Muscle layer of duodenum (tissue), 2 donors: Measurements from ENCODE around the gene STRN.
"Not testable (repeated sequence)": the region's sequence is repeated elsewhere in the genome, so short reads cannot be mapped to it uniquely, and the experiment has no call there.

Source experiments
- H3K27ac ChIP-seq: one replicate; pipeline ENCODE4 v1.7.0; 2013; ENCODE audit warnings: mild to moderate bottlenecking, low read length
- H3K27me3 ChIP-seq: one replicate; pipeline ENCODE4 v1.7.0; 2013; ENCODE audit warnings: low read depth, mild to moderate bottlenecking, control low read depth, low read length
- H3K36me3 ChIP-seq, 2 donors: one replicate each; pipeline ENCODE4 v1.7.0; 2013; ENCODE audit warnings: low read length in 2 of 2, control low read depth in 1 of 2, mild to moderate bottlenecking in 1 of 2; ENCODE audit not compliant: insufficient read depth in 2 of 2, control insufficient read depth in 1 of 2
- H3K4me1 ChIP-seq, 2 donors: one replicate each; pipeline ENCODE4 v1.7.0; 2013; ENCODE audit warnings: low read length in 2 of 2, mild to moderate bottlenecking in 2 of 2, control low read depth in 1 of 2, moderate library complexity in 1 of 2; ENCODE audit not compliant: insufficient read depth in 2 of 2, control insufficient read depth in 1 of 2
- H3K4me3 ChIP-seq, 2 donors: one replicate each; pipeline ENCODE4 v1.7.0; 2013; ENCODE audit warnings: low read length in 2 of 2, low read depth in 1 of 2, mild to moderate bottlenecking in 1 of 2
- H3K9me3 ChIP-seq, 2 donors: one replicate each; pipeline ENCODE4 v1.7.0; 2013; ENCODE audit warnings: low read length in 2 of 2, control low read depth in 1 of 2, mild to moderate bottlenecking in 1 of 2; ENCODE audit not compliant: control insufficient read depth in 1 of 2
- donor health status: healthy.

The STRN gene

GRCh38 chr2:36981911-36982310, 15.6 kb upstream of the STRN start:
- H3K27me3 ChIP-seq: no peaks in the 10 kb centered on the region
- H3K27ac ChIP-seq: no peak overlapping the region
- peaks cover 0 to 16% of the 10 kb centered on the region in 2 donors for H3K36me3 ChIP-seq
- no peak overlapping the region for H3K4me3 ChIP-seq
- peaks cover 0 to 3% of the 10 kb centered on the region in 2 donors for H3K9me3 ChIP-seq
- H3K4me1 ChIP-seq: no peaks in the 10 kb centered on the region

- peaks cover 0 to 15% of the 10 kb centered on the region in 2 donors for H3K36me3 ChIP-seq
- not testable (repeated sequence) for H3K27ac ChIP-seq, H3K4me1 ChIP-seq, H3K27me3 ChIP-seq, H3K4me3 ChIP-seq, H3K9me3 ChIP-seq
Observed at GRCh38 chr2:36979007-36979406, 12.7 kb upstream of the STRN start.

GRCh38 chr2:36976065-36976464, 9.7 kb upstream of the STRN start:
- Histone ChIP-seq H3K4me3 (no peak overlapping the region), H3K27me3 (no peaks in the 10 kb centered on the region), H3K27ac (no peak overlapping the region), H3K9me3 (peaks cover 0 to 3% of the 10 kb centered on the region in 2 donors), H3K36me3 (peaks cover 0 to 11% of the 10 kb centered on the region in 2 donors), H3K4me1 (no peaks in the 10 kb centered on the region)

GRCh38 chr2:36975306-36975705, 9.0 kb upstream of the STRN start:
- H3K27me3 ChIP-seq: no peaks in the 10 kb centered on the region
- no peak overlapping the region for H3K27ac ChIP-seq
- no peaks in the 10 kb centered on the region for H3K4me1 ChIP-seq
- H3K9me3 ChIP-seq: peaks cover 0 to 3% of the 10 kb centered on the region in 2 donors
- peaks cover 0 to 11% of the 10 kb centered on the region in 2 donors for H3K36me3 ChIP-seq
- H3K4me3 ChIP-seq: no peak overlapping the region

GRCh38 chr2:36973320-36973719, 7.0 kb upstream of the STRN start:
- Histone ChIP-seq H3K27me3 (no peaks in the 10 kb centered on the region), H3K27ac (no peak overlapping the region), H3K36me3 (peaks cover 0 to 1% of the 10 kb centered on the region in 2 donors), H3K4me1 (no peaks in the 10 kb centered on the region), H3K4me3 (no peak overlapping the region), H3K9me3 (peaks cover 0 to under 1% of the 10 kb centered on the region in 2 donors)

GRCh38 chr2:36971990-36972389, 5.7 kb upstream of the STRN start:
- no peak overlapping the region for H3K4me3 ChIP-seq
- no peaks in the 10 kb centered on the region for H3K4me1 ChIP-seq
- no peaks in the 10 kb centered on the region for H3K9me3 ChIP-seq
- H3K36me3 ChIP-seq: no peaks in the 10 kb centered on the region
- no peaks in the 10 kb centered on the region for H3K27me3 ChIP-seq
- no peak overlapping the region for H3K27ac ChIP-seq

GRCh38 chr2:36967236-36967876, 1.0 kb upstream of the STRN start:
- Histone ChIP-seq H3K4me1 (peaks cover 0 to 14% of the 10 kb centered on the region in 2 donors), H3K9me3 (no peaks in the 10 kb centered on the region), H3K27ac (peak overlapping the region; percentile 94), H3K36me3 (no peaks in the 10 kb centered on the region), H3K4me3 (peak overlapping the region; percentile 92), H3K27me3 (no peaks in the 10 kb centered on the region)

GRCh38 chr2:36965751-36966369, 476 bp downstream of the STRN start:
- no peaks in the 10 kb centered on the region for H3K9me3 ChIP-seq
- peak overlapping the region; percentile 45 for H3K27ac ChIP-seq
- H3K36me3 ChIP-seq: no peaks in the 10 kb centered on the region
- peak overlapping the region; percentile 92 to 94 for H3K4me3 ChIP-seq
- no peaks in the 10 kb centered on the region for H3K27me3 ChIP-seq
- H3K4me1 ChIP-seq: peaks cover 0 to 14% of the 10 kb centered on the region in 2 donors

- peak overlapping the region; percentile 92 to 94 for H3K4me3 ChIP-seq
- no peaks in the 10 kb centered on the region for H3K36me3 ChIP-seq
- H3K9me3 ChIP-seq: no peaks in the 10 kb centered on the region
- no peak overlapping the region for H3K27ac ChIP-seq
- peaks cover 0 to 14% of the 10 kb centered on the region in 2 donors for H3K4me1 ChIP-seq
- H3K27me3 ChIP-seq: no peaks in the 10 kb centered on the region
Observed at GRCh38 chr2:36965206-36965605, 1.1 kb downstream of the STRN start.

- H3K27me3 ChIP-seq: no peaks in the 10 kb centered on the region
- H3K9me3 ChIP-seq: no peaks in the 10 kb centered on the region
- H3K4me1 ChIP-seq: peaks cover 0 to 14% of the 10 kb centered on the region in 2 donors
- H3K27ac ChIP-seq: no peak overlapping the region
- H3K36me3 ChIP-seq: no peaks in the 10 kb centered on the region
- peak overlapping the region in 1 of 2 donors; percentile 94 for H3K4me3 ChIP-seq
Observed at GRCh38 chr2:36964496-36965058, 1.8 kb downstream of the STRN start.

GRCh38 chr2:36963734-36964133, 2.6 kb downstream of the STRN start:
- Histone ChIP-seq H3K27ac (no peak overlapping the region), H3K36me3 (no peaks in the 10 kb centered on the region), H3K9me3 (no peaks in the 10 kb centered on the region), H3K4me1 (peaks cover 0 to 14% of the 10 kb centered on the region in 2 donors), H3K27me3 (no peaks in the 10 kb centered on the region), H3K4me3 (no peak overlapping the region)
